Mesodermal cell (in vitro differentiated cells): Measurements from ENCODE around the gene TSPOAP1.

Experiments
- H3K27ac ChIP-seq: 2 replicates; pipeline ENCODE4 v1.7.0; 2013; ENCODE audit warnings: mild to moderate bottlenecking, low read depth, low read length, moderate library complexity; ENCODE audit not compliant: severe bottlenecking
- H3K36me3 ChIP-seq: 2 replicates; pipeline ENCODE4 v1.7.1; 2013; ENCODE audit warnings: mild to moderate bottlenecking, low read length, moderate library complexity; ENCODE audit not compliant: control insufficient read depth, insufficient read depth
- H3K4me1 ChIP-seq: one replicate; pipeline ENCODE4 v1.7.1; 2013; ENCODE audit warnings: mild to moderate bottlenecking, low read length; ENCODE audit not compliant: insufficient read depth, control insufficient read depth, poor library complexity, severe bottlenecking
- H3K4me3 ChIP-seq: 2 replicates; pipeline ENCODE4 v1.7.0; 2013; ENCODE audit warnings: low read length, control low read depth, mild to moderate bottlenecking; ENCODE audit not compliant: insufficient read depth, poor library complexity, severe bottlenecking; ENCODE audit errors: extremely low read depth
- H3K9me3 ChIP-seq: 2 replicates; pipeline ENCODE4 v1.7.1; 2013; ENCODE audit warnings: mild to moderate bottlenecking, low read length, moderate library complexity; ENCODE audit not compliant: control insufficient read depth
- WGBS, 2 experiments: methylation state at CpG; one replicate each; pipeline ENCODE4 v1.1.5; 2013; ENCODE audit warnings: missing lambda C conversion rate in 2 of 2; ENCODE audit not compliant: insufficient coverage in 2 of 2; 5-methylcytosine and 5-hydroxymethylcytosine counted together

TSPOAP1 gene

DNA sequence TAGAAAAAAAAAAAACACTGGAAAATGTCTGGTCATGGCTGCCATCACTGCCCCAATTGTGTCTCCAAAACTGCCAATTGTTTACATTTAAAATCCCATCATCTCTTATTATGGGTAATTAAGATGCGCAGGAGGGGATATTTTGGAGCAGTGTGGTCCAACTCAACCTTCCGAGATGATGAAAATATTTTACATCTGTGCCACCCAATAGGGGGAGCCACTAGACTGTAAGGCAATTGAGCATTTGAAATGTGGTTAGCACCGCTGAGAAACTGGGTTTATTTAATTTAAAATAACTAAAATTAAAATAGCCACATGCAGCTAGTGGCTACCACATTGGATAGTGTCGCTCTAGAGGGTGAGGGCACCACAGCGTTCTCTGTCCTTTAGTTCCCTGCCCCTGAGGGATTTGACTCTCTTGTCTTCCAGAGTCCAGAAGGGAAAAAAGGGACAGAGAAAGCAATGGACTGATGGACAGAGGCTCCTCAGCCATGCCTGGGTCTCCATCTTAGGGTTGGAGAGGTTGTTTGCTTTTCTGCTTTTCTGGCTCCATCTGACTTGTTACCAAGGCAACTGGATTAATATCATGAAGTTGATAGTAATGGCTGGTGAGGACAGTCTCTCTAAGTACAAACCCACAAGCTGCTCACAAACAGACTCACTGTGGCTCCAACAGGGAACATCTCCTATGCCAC, 51.3 kb downstream of the TSPOAP1 start:
- 83 to 100% methylated on average over 1 to 2 of the region's 5 CpGs for WGBS, 2 experiments
- Histone ChIP-seq H3K27ac (no peak overlapping the region), H3K9me3 (no peaks in the 10 kb centered on the region), H3K4me1 (no peaks in the 10 kb centered on the region), H3K4me3 (no peak overlapping the region), H3K36me3 (no peaks in the 10 kb centered on the region)

DNA sequence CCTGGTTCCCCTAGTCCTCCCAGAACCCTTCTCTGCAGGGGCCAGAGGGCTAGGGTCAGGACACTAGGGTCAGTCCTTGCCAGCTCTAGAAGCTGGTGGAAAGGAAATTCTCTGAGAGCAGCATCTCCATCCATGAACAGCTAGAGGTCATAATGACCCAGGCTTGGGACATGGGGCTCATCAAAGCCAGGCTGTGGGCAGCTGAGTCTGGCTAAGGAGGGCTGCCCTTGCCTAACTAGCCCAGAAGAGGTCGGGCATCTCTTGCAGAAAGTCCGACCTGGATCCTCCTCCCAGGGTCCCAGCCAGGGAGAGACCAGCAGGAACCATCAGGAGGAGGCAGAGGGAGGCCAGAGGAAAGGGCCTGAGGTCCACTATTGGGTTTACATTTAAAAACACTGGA, 52.2 kb downstream of the TSPOAP1 start:
- no peaks in the 10 kb centered on the region for H3K4me1 ChIP-seq
- 39 to 49% methylated on average over 2 of the region's 2 CpGs for WGBS, 2 experiments
- H3K9me3 ChIP-seq: no peaks in the 10 kb centered on the region
- no peak overlapping the region for H3K27ac ChIP-seq
- no peaks in the 10 kb centered on the region for H3K36me3 ChIP-seq
- H3K4me3 ChIP-seq: no peak overlapping the region

DNA sequence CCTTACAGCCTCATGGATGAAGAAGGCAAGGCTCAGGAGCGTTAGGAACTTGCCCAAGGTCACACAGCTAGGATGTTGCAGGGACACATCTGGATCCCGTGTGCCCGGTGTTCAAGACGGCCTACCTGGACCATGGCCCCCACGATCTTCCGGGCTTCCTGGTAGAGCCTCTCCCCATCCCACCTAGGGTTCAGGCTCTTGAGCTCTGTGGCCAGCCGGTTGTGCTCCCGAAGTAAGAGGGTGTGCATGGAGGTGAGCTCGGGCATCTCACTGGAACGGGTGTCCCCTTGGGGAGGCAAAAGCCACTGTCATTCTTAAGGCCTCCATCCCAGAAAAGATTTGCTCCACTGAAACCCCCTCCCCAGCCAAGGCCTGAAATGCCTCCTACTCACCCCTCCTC, 53.2 kb downstream of the TSPOAP1 start:
- H3K4me3 ChIP-seq: no peak overlapping the region
- WGBS, 2 experiments: 87 to 91% methylated on average over 9 to 10 of the region's 10 CpGs
- H3K36me3 ChIP-seq: no peaks in the 10 kb centered on the region
- H3K4me1 ChIP-seq: no peaks in the 10 kb centered on the region
- H3K9me3 ChIP-seq: no peaks in the 10 kb centered on the region
- no peak overlapping the region for H3K27ac ChIP-seq

DNA sequence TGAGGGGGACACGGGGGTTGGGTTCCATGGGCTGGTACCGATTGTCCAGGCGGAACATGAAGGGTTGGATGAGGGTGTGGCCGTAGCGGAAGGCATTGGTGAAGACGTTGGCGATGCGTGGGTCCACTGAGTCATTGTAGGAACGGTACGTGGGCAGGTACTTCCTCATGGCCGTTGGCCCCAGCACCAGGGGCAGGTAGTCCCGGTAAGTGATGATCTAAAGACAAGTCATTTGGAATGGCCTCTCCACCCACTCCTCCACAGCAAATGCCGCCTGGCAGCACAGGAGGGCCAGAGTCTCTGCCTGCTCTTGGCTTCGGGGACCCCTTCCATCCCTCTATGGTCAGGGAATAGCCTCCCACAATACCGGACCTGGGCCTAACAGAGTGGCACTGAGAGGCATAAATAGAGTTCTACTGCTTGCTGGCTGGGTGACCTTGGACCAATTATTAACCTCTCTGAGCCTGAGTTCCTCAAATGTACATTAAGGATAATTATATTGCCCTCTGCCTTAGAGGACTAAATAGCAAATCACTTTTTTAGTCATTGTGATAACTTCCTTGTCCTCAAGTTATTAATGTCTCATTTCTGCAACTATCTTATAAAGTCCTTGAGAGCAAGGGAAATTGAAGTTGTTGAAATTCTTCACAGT, 55.0 kb downstream of the TSPOAP1 start:
- Histone ChIP-seq H3K4me3 (no peak overlapping the region), H3K9me3 (no peaks in the 10 kb centered on the region), H3K4me1 (no peaks in the 10 kb centered on the region), H3K36me3 (no peaks in the 10 kb centered on the region), H3K27ac (no peak overlapping the region)
- WGBS, 2 experiments: 91 to 94% methylated on average over 8 to 11 of the region's 15 CpGs

DNA sequence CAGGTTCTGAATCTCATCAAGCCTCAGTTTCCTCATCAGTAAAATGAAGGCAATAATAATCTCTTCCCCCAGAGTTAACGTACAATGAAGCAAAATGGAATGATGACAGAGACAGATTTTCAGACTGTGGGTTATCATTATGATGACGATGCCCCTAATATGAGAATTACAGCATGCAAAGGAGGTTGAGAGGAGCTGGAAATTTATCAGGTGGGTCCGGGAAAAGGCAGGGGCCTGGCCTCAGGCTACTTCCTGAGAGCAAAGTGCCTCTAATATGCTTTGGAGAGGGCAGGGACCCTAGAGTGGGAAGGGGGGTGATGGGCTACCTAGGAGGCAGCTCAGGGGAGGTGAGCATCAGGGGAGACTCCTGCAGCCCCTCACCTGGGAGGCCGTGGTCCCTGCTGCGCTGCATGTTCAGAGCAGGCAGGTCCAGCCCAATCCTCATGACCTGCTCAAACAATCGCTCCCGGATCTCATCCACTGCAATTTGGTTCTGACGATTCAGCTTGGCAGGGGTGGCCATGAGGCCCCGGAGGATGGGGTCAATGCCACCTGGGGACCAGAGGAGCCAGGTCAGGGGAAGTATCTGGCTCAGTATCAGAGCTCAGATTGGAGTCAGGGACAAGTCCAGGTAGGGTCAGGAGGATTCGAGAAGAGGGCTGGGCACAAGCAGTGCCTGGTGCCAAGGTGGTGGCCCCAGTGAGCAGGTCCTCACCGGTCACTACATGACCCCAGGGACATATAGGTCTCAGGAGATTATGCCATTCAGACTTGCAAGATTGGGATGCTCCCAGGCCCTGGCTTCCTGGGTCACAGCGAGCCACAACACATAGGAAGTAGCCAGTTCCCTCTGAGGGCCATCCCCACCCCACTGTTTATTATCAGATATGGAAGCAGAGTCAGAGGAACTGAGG, 56.0 kb downstream of the TSPOAP1 start:
- Histone ChIP-seq H3K36me3 (no peaks in the 10 kb centered on the region), H3K4me3 (no peak overlapping the region), H3K9me3 (no peaks in the 10 kb centered on the region), H3K27ac (no peak overlapping the region), H3K4me1 (no peaks in the 10 kb centered on the region)
- 87 to 94% methylated on average over 10 of the region's 12 CpGs for WGBS, 2 experiments

DNA sequence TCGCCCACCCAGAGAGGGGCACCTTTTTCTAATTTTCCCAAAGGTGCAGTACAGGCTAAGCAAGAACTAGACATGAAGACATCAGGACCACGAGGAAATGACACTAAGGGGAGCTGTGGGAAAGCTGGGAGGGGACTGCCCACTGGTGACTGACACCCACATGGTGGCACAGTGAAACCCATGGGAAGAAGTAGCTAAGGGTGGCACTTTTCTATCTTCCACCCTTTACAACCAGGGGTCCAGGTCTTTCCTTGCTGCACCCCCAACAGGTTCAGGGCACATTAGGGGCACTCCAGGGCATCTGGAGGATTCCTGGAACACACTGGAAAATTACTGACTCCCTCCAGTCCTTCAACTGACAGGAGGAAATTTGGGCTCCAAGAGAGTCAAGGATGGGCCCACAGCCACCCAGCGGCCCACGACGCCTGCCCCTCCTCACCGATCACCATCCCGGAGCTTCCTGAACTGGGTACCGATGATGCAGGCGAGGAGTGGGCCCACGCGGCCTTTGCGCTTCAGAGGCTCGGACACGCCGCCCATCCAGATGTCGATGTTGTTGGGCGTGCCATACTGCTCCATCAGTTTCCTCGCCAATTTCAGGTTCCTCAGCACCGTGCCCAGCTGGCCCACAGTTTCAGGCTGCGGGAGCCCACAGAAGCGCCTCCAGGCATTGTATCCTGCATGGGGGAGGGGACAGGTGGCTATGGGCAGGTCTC, 57.2 kb downstream of the TSPOAP1 start:
- H3K9me3 ChIP-seq: no peaks in the 10 kb centered on the region
- no peak overlapping the region for H3K27ac ChIP-seq
- H3K36me3 ChIP-seq: no peaks in the 10 kb centered on the region
- 92 to 95% methylated on average over 18 to 19 of the region's 21 CpGs for WGBS, 2 experiments
- no peak overlapping the region for H3K4me3 ChIP-seq
- no peaks in the 10 kb centered on the region for H3K4me1 ChIP-seq

DNA sequence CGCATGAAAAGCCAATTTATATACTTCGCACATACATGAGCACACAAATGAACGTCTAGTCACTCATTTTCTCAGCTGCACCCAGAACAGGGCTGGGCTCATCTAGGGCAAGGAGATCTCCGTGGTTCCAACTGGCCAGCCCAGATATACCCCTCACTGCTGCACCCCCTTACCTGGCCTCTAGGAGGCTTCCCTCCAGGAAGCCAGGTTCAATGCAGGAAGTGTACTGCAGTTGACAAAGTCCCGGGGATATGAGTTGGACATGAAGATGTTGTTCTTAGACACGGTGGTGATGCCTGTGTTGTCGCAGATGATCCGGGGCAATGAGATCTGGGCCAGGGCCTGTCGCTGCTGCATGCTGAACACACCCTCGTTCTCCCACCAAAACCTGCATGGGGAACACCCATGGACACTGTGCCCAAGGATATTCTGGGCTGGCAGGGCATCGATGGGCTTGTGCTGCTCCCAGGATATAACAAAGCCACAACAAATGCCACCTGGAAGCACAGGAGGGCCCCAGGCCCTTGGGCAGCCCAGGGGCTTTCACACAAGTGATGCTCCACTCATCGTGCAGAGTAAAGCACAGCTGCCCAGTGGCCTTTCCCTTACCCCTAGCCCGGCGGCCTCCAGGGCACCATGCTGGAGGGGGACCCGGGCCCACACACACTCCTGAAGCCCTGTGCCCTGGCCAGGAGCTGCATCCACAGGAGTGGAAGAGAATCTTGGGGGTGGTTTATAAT, 57.9 kb downstream of the TSPOAP1 start:
- Histone ChIP-seq H3K36me3 (no peaks in the 10 kb centered on the region), H3K27ac (no peak overlapping the region), H3K9me3 (no peaks in the 10 kb centered on the region), H3K4me3 (no peak overlapping the region), H3K4me1 (no peaks in the 10 kb centered on the region)
- 88 to 92% methylated on average over 11 to 13 of the region's 15 CpGs for WGBS, 2 experiments

DNA sequence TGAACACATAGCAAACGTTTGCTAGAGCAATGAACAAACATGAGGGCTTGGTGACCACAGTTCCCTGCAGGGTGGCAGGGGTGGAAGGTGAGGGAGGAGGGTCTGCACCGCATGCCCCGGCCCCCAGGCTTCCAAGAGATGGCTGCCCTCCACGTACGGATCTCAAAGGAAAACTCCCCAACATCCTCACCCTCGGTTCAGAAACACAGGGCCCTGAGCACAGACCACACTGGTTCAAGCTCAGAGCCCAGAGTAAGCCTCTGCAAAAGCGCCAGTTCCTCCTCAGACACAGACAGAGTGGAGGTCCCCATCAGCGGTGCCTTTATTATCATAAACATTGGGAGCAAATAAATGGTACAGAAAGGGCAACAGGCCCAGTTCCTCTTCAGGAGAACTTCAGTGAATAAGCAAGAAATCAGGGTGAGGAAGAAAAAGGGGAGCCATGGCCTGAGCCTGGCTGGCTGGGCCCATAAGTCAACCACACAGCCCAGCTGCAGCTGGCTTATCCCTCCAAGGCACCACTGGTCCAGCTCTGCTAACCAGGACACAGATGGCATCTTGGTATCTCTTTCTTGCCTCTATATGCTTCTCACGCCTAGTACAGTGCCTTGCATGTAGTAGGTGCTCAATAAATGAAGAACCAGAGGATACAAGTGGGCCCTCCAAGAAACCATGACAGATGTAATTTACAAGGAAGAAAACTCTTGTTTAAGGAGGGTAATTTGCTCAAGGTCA, 58.9 kb downstream of the TSPOAP1 start:
- Histone ChIP-seq H3K4me1 (no peaks in the 10 kb centered on the region), H3K36me3 (no peaks in the 10 kb centered on the region), H3K27ac (no peak overlapping the region), H3K9me3 (no peaks in the 10 kb centered on the region), H3K4me3 (no peak overlapping the region)
- WGBS, 2 experiments: 77 to 87% methylated on average over 2 to 6 of the region's 9 CpGs

DNA sequence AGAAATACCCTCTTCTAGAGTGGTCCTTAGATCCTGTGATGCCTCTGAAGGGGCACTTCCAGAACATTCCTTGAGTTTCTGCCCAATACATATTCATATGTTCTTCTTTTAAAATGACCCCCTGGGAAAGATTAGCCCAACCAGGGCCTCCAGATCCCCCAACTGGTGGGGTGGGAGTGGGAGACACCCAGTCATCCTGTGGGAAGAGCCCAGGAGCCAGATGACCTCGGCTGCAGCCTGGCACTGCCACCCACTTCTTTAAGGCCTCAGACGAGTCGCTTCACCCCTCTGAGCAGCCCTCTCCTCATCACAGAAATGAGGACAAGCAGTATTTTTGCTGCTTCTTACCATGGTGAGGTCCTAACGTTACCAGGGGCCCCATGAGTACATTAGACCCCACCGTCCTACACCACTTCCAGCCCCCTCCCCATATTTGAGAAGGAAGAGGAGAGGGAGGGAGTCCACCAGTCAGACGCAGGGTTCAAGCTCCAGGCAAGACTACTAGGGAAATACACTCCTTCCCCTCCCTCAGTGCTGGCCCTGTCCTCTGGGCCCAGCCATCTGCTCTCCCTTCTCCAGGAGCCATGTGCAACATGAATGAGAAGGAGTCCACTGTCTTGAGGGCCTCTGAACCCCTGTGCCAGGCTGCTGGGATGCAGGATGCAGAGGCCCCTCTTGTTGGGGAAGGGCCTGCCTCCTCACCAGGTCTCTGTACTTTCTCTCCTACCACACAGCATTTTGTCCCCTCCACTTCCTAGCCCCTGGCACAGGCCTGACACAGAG, 59.6 kb downstream of the TSPOAP1 start:
- Histone ChIP-seq H3K36me3 (no peaks in the 10 kb centered on the region), H3K9me3 (no peaks in the 10 kb centered on the region), H3K4me3 (no peak overlapping the region), H3K4me1 (no peaks in the 10 kb centered on the region), H3K27ac (no peak overlapping the region)
- 84 to 89% methylated on average over 3 of the region's 6 CpGs for WGBS, 2 experiments
